OCI-LY7 (cell line): ENCODE results near the gene COL23A1.

Source experiments
- EZH2phosphoT487 ChIP-seq: fragments of 200-600 bp; sonication (generic); IDR thresholded peaks from 2 replicates; pipeline ENCODE4 v1.6.1; 2018; ENCODE audit warnings: low read depth, borderline replicate concordance, mild to moderate bottlenecking, mixed run types, antibody characterized with exemption, low read length, moderate library complexity, mixed read lengths
- TF ChIP-seq, protein P1 (sequence below): fragments of 200-600 bp; sonication (generic); conservative IDR thresholded peaks from 2 replicates; pipeline ENCODE4 v1.5.1; 2014; ENCODE audit warnings: mild to moderate bottlenecking, antibody characterized with exemption, low read length, moderate library complexity, mixed read lengths

DNA sequence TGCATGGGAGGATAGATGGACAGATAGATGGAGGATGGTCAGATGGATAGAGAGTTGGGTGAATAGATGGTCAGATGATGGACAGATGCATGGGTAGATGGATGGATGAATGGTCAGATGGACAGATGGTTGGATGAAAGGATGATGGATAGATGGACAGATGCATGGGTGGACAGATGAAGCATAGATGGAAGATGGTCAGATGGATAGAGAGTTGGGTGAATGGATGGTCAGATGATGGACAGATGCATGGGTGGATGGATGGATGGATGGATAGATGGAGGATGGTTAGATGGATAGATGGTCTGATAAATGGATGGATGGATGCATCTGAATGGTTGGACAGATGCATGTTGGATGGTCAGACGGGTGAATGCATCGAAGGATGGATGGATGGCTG is 70.4 kb downstream of the COL23A1 start:
- TF ChIP-seq EZH2phosphoT487, result no peak
- TF ChIP-seq, protein P1, sequence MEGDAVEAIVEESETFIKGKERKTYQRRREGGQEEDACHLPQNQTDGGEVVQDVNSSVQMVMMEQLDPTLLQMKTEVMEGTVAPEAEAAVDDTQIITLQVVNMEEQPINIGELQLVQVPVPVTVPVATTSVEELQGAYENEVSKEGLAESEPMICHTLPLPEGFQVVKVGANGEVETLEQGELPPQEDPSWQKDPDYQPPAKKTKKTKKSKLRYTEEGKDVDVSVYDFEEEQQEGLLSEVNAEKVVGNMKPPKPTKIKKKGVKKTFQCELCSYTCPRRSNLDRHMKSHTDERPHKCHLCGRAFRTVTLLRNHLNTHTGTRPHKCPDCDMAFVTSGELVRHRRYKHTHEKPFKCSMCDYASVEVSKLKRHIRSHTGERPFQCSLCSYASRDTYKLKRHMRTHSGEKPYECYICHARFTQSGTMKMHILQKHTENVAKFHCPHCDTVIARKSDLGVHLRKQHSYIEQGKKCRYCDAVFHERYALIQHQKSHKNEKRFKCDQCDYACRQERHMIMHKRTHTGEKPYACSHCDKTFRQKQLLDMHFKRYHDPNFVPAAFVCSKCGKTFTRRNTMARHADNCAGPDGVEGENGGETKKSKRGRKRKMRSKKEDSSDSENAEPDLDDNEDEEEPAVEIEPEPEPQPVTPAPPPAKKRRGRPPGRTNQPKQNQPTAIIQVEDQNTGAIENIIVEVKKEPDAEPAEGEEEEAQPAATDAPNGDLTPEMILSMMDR, result no peak
